Heart right ventricle (tissue), 16 donors: ENCODE data around the gene PRKN. TPM values are rescaled to one million over a fixed set of nuclear protein-coding genes. Genes with fewer than 3 reads are reported as not detected.
"Not testable (repeated sequence)": the region's sequence is repeated elsewhere in the genome, so short reads cannot be mapped to it uniquely, and the experiment has no call there.

ENCODE experiments used
- ATAC-seq, 8 donors: fragments of 200-7000 bp; cut with Tn5 transposase; one replicate each; pipeline ENCODE4 v1.9.1; 2020; ENCODE audit warnings: mild to moderate bottlenecking in 8 of 8, moderate library complexity in 8 of 8, moderate number of reproducible peaks in 1 of 8
- DNase-seq, 2 donors: peaks; one replicate each; pipeline ENCODE4 v3.0.0-alpha.2; 2020
- H3K27ac ChIP-seq, 10 donors: fragments of 200-600 bp; sonication (generic) in 2 of 10; one replicate each; pipeline versions ENCODE4 v1.5.0 to v1.8.0; 2020 to 2022; ENCODE audit warnings: mild to moderate bottlenecking in 3 of 10
- H3K27me3 ChIP-seq, 7 donors: fragments of 200-600 bp; one replicate each; pipeline ENCODE4 v1.8.0; 2021 to 2022; ENCODE audit warnings: mild to moderate bottlenecking in 2 of 7
- H3K36me3 ChIP-seq, 9 donors: fragments of 200-600 bp; sonication (generic) in 1 of 9; one replicate each; pipeline versions ENCODE4 v1.5.0 to v1.8.0; 2020 to 2022; ENCODE audit warnings: mild to moderate bottlenecking in 2 of 9
- H3K4me1 ChIP-seq, 9 donors: fragments of 200-600 bp; sonication (generic) in 1 of 9; one replicate each; pipeline versions ENCODE4 v1.5.0 to v1.8.0; 2020 to 2022; ENCODE audit warnings: mild to moderate bottlenecking in 4 of 9
- H3K4me3 ChIP-seq, 10 donors: fragments of 200-600 bp; sonication (generic) in 2 of 10; one replicate each; pipeline versions ENCODE4 v1.5.0 to v1.8.0; 2020 to 2022; ENCODE audit warnings: mild to moderate bottlenecking in 7 of 10, moderate library complexity in 2 of 10
- H3K9me3 ChIP-seq, 11 donors: fragments of 200-600 bp in 10 of 11; sonication (generic) in 2 of 11; one replicate each; pipeline versions ENCODE4 v1.5.0 to v1.8.0; 2013 to 2022; ENCODE audit warnings: mild to moderate bottlenecking in 2 of 11, control low read depth in 1 of 11, moderate library complexity in 1 of 11
- CTCF ChIP-seq, 9 donors: fragments of 200-600 bp; sonication (generic) in 2 of 9; IDR thresholded peaks; one replicate each; pipeline versions ENCODE4 v1.5.0 to v1.8.0; 2021 to 2022; ENCODE audit warnings: antibody characterized with exemption in 9 of 9, mild to moderate bottlenecking in 5 of 9, moderate library complexity in 1 of 9
- WGBS, 2 donors: extraction: QIAGEN DNeasy Blood & Tissue Kit; methylation state at CpG; one replicate each; pipeline ENCODE4 v1.1.7; 2013; ENCODE audit warnings: inconsistent platforms in 1 of 2; 5-methylcytosine and 5-hydroxymethylcytosine counted together
- intact Hi-C, 10 donors: fragments of 100-400 bp; cut with DNase I; formaldehyde crosslinking; loops; one replicate each; pipeline versions ENCODE4 v1.11.1 to v1.14.2; 2022
- polyA plus RNA-seq, 2 donors: library from polyadenylated mRNA; stranded (reverse); fragments of 200-250 nt; gene quantifications; one replicate each; pipeline ENCODE4 v1.2.3, GENCODE V29; 2013
- total RNA-seq, 10 donors: library from RNA; stranded (reverse); fragmentation: NEBNext Ultra II Directional in 3 of 10; extraction: Animal tissue kit (Norgen Biotek cat#: 25700) in 3 of 10; gene quantifications; one replicate each; pipeline versions ENCODE4 v1.2.1 to v1.2.4, GENCODE V29; 2021 to 2023
- donor health status: Arrhythmogenic right ventricular cardiomyopathy.
- donor health status: ischemic (EF 13 %, LVEDD 7.1; RV severe dilation, severe dysfunction).
- donor health status: healthy with polysubstance abuse.
- donor health status: DM: no; HTN: yes; CAD: no.
- donor health status: DM: no; HTN: no; CAD: no.
- donor health status: ischemic (EF 25% LVEDD 6.9; RV normal size, moderate dysfunction).
- donor health status: ischemic (EF 25% LVEDD 5.7; RV mildly dilated, moderate dysfunction).
- donor health status: healthy.
- donor health status: DM: yes; HTN: yes; CAD: no.
- donor health status: Ischemic cardiomyopathy.
- donor health status: ischemic (EF 35%, LVEDD 5.7; RV mildly dilated, moderate dysfunction).
- donor health status: nonischemic (EF 11% LVEDD 7.7; RV severe dilation, severe dysfunction).
- donor health status: DM: yes; HTN: yes; CAD: no.
- donor health status: PGD.
- donor health status: ischemic (EF 29% LVEDD 5.4; RV normal size, mild dysfunction).
- donor health status: nonischemic (EF 23%, LVEDD 6.1; RV moderate dilation, normal function).

Gene PRKN
- total and polyA plus RNA-seq, 12 donors, result 2.3 to 27.7 (median 26.3) TPM

- ATAC-seq, result no peak
- Histone ChIP-seq H3K9me3 (no peaks in the 10 kb centered on the region), H3K4me3 (no peak overlapping the region), H3K4me1 (no peaks in the 10 kb centered on the region), H3K27ac (no peak overlapping the region), H3K27me3 (no peaks in the 10 kb centered on the region), H3K36me3 (no peaks in the 10 kb centered on the region)
- no peak for TF ChIP-seq CTCF (IDR thresholded peaks at IDR 0.05)
- 85 to 87% methylated on average over 9 of the region's 9 CpGs for WGBS, 2 donors
- intact Hi-C loops, result no loop called here
- no peak for DNase-seq
Measured at GRCh38 chr6:161829291-161829729, 898.3 kb downstream of the PRKN start.

DNA sequence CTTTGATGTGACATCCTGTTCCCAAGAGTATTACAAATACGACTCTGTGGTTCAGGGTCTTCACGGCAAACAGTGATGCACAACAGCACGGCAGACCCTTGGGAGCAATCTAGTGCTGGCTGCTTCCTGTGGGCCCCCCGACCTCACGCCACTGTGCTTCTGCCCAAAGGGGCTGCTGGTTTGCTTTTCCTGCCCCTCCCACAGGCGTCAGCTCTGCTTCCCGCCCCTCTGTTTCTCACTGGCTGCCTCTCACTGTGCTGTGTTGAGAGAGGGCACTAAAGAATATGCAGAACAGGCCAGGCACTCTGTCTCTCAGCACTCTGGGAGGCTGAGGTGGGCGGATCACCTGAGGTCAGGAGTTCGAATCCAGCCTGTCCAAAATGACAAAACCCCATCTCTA lies 899.2 kb downstream of the PRKN start:
- no peaks in the 10 kb centered on the region for H3K4me1 ChIP-seq
- H3K9me3 ChIP-seq, result no peaks in the 10 kb centered on the region
- DNase-seq (no peak), ATAC-seq (no peak)
- H3K4me3 ChIP-seq, result no peak overlapping the region
- H3K27me3 ChIP-seq, result no peaks in the 10 kb centered on the region
- no peak overlapping the region for H3K27ac ChIP-seq
- 52 to 55% methylated on average over 9 of the region's 9 CpGs for WGBS, 2 donors
- intact Hi-C loops, result no loop called here
- H3K36me3 ChIP-seq, result no peaks in the 10 kb centered on the region
- no peak for TF ChIP-seq CTCF (IDR thresholded peaks at IDR 0.05)

- no peak for DNase-seq
- no peak for TF ChIP-seq CTCF (IDR thresholded peaks at IDR 0.05)
- WGBS, 2 donors, result 81 to 87% methylated on average over 6 of the region's 6 CpGs
- Histone ChIP-seq H3K27me3 (no peaks in the 10 kb centered on the region), H3K36me3 (no peaks in the 10 kb centered on the region), H3K9me3 (no peaks in the 10 kb centered on the region), H3K27ac (no peak overlapping the region), H3K4me1 (no peaks in the 10 kb centered on the region), H3K4me3 (no peak overlapping the region)
- intact Hi-C loops, result no loop called here
- ATAC-seq, result no peak
Measured at GRCh38 chr6:161826512-161826911, 901.1 kb downstream of the PRKN start.

DNA sequence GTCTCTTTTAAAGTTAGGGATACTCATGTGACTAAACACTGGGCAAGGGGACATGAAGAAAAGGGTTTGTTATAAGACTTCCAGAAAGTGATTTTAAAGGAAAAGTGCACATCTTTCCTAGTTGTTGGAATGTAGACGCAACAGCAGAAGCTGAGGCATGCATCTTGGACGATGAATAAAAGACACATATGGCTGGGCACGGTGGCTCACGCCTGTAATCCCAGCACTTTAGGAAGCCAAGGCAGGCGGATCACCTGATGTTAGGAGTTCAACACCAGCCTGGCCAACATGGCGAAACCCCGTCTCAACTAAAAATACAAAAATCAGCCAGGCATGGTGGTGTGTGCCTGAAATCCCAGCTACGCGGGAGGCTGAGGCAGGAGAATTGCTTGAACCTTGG lies 905.4 kb downstream of the PRKN start:
- H3K27ac ChIP-seq, H3K36me3 ChIP-seq, H3K9me3 ChIP-seq, intact Hi-C loops, H3K4me1 ChIP-seq, DNase-seq, ATAC-seq, H3K27me3 ChIP-seq, H3K4me3 ChIP-seq: not testable (repeated sequence)
- WGBS, 2 donors, result 96% methylated on average over 9 of the region's 9 CpGs

DNA sequence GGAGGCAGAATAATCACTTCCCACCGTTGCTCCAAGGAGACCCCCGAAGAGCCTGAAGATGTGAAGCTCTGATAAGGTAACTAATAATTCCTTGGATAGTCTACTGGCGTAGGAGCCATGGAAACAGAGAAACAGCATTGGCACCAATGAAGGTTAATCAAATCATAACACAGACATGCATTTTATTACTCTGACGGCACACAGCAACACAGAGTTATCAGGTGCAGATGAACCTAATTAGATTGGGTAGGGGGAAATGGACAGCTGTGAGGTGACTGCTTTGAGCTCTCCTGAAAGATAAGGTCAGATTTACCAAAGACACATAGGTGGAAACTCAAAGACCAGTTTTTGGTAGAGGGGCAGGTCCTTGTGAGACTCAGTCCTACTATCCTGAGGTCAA lies 909.7 kb downstream of the PRKN start:
- H3K4me3 ChIP-seq, result no peak overlapping the region
- no peak overlapping the region for H3K27ac ChIP-seq
- no peaks in the 10 kb centered on the region for H3K36me3 ChIP-seq
- H3K9me3 ChIP-seq, result peaks cover 0 to 6% (median under 1%) of the 10 kb centered on the region in 11 donors
- intact Hi-C loops, result no loop called here
- H3K27me3 ChIP-seq, result no peaks in the 10 kb centered on the region
- no peak for DNase-seq
- TF ChIP-seq CTCF (IDR thresholded peaks at IDR 0.05), result no peak
- ATAC-seq, result no peak
- WGBS, 2 donors, result 85 to 86% methylated on average over 4 of the region's 4 CpGs
- H3K4me1 ChIP-seq, result no peaks in the 10 kb centered on the region
